Neural cell (in vitro differentiated cells): ENCODE measurements around the gene MYO18A. TPM values are rescaled to one million over a fixed set of nuclear protein-coding genes. Genes with fewer than 3 reads are reported as not detected.
A peak's percentile ranks its signal among the peaks of the same experiment; 100 is the strongest.

Experiments
- H2AFZ ChIP-seq: fragments of 200-600, 300-800 bp; sonication (generic), shearing (Covaris generic); 2 replicates; pipeline ENCODE4 v1.6.0; 2014; ENCODE audit warnings: low read depth, mild to moderate bottlenecking, antibody characterized with exemption, low read length, moderate library complexity
- H3F3A ChIP-seq: fragments of 200-600 bp; shearing (Covaris generic); 2 replicates; pipeline ENCODE4 v1.6.1; 2016; ENCODE audit warnings: mild to moderate bottlenecking, moderate library complexity, mixed read lengths, antibody characterized with exemption, low read length; ENCODE audit not compliant: insufficient read depth, poor library complexity, severe bottlenecking
- H3K27ac ChIP-seq: fragments of 200-600, 300-800 bp; sonication (generic), shearing (Covaris generic); 2 replicates; pipeline ENCODE4 v1.5.1; 2014; ENCODE audit warnings: mild to moderate bottlenecking, low read length, moderate library complexity
- H3K27me3 ChIP-seq: fragments of 300-800, 200-600 bp; sonication (generic), shearing (Covaris generic); 2 replicates; pipeline ENCODE4 v1.6.0; 2014; ENCODE audit warnings: mild to moderate bottlenecking, low read depth, low read length, moderate library complexity; ENCODE audit not compliant: insufficient read depth
- H3K36me3 ChIP-seq: fragments of 300-800, 200-600 bp; sonication (generic), shearing (Covaris generic); 2 replicates; pipeline ENCODE4 v1.5.1; 2014; ENCODE audit warnings: mild to moderate bottlenecking, antibody characterized with exemption, low read length, moderate library complexity; ENCODE audit not compliant: insufficient read depth
- H3K4me2 ChIP-seq: fragments of 300-800, 200-600 bp; sonication (generic), shearing (Covaris generic); 2 replicates; pipeline ENCODE4 v1.6.0; 2014; ENCODE audit warnings: mild to moderate bottlenecking, low read length
- H3K4me3 ChIP-seq: fragments of 300-800, 200-600 bp; sonication (generic), shearing (Covaris generic); 2 replicates; pipeline ENCODE4 v1.5.1; 2014; ENCODE audit warnings: mild to moderate bottlenecking, low read length, moderate library complexity
- H3K79me2 ChIP-seq: fragments of 200-600 bp; shearing (Covaris generic); replicated peaks from 2 replicates; pipeline ENCODE4 v1.6.0; 2014; ENCODE audit warnings: mild to moderate bottlenecking, low read length, moderate library complexity; ENCODE audit not compliant: insufficient read depth
- H3K9ac ChIP-seq: fragments of 300-800, 200-600 bp; sonication (generic), shearing (Covaris generic); 2 replicates; pipeline ENCODE4 v1.6.1; 2016; ENCODE audit warnings: mild to moderate bottlenecking, low read length, mixed read lengths
- H3K9me2 ChIP-seq: fragments of 200-600 bp; shearing (Covaris generic); 2 replicates; pipeline ENCODE4 v1.6.1; 2016; ENCODE audit warnings: mild to moderate bottlenecking, low read length, mixed read lengths; ENCODE audit not compliant: insufficient read depth
- H3K9me3 ChIP-seq: fragments of 200-600, 300-800 bp; sonication (generic), shearing (Covaris generic); 2 replicates; pipeline ENCODE4 v1.6.1; 2016; ENCODE audit warnings: mild to moderate bottlenecking, mixed run types, low read length, moderate library complexity, mixed read lengths
- H4K20me1 ChIP-seq: fragments of 200-600 bp; shearing (Covaris generic); 2 replicates; pipeline ENCODE4 v1.6.1; 2016; ENCODE audit warnings: mild to moderate bottlenecking, mixed run types; ENCODE audit not compliant: insufficient read depth
- EP300 ChIP-seq: fragments of 450-650 bp; conservative IDR thresholded peaks from 2 replicates; pipeline ENCODE4 v1.6.1; 2014; ENCODE audit warnings: antibody characterized with exemption, mild to moderate bottlenecking, moderate library complexity; ENCODE audit not compliant: poor library complexity, severe bottlenecking
- EZH2 ChIP-seq: fragments of 200-600, 300-800 bp; shearing (Covaris generic), sonication (generic); IDR thresholded peaks from 2 replicates; pipeline ENCODE4 v1.6.1; 2014; ENCODE audit warnings: antibody characterized with exemption, low read length, borderline replicate concordance, mild to moderate bottlenecking; ENCODE audit not compliant: insufficient read depth, poor library complexity, severe bottlenecking
- MXI1 ChIP-seq: fragments of 450-650 bp; conservative IDR thresholded peaks from 2 replicates; pipeline ENCODE4 v1.6.1; 2014; ENCODE audit warnings: antibody characterized with exemption, mild to moderate bottlenecking; ENCODE audit not compliant: poor library complexity, severe bottlenecking
- POLR2AphosphoS5 ChIP-seq: IDR thresholded peaks from 2 replicates; pipeline ENCODE4 v1.6.1; 2012
- RAD21 ChIP-seq: fragments of 450-650 bp; conservative IDR thresholded peaks from 2 replicates; pipeline ENCODE4 v1.6.1; 2014; ENCODE audit warnings: antibody characterized with exemption, mild to moderate bottlenecking, moderate library complexity
- SMC3 ChIP-seq: fragments of 450-650 bp; conservative IDR thresholded peaks from 2 replicates; pipeline ENCODE4 v1.6.1; 2014; ENCODE audit warnings: antibody characterized with exemption, mild to moderate bottlenecking, moderate library complexity; ENCODE audit not compliant: poor library complexity
- TAF1 ChIP-seq: IDR thresholded peaks from 2 replicates; pipeline ENCODE4 v1.6.1; 2012; ENCODE audit warnings: low read depth
- polyA plus RNA-seq: library from polyadenylated mRNA; depleted of rRNA; stranded (reverse); fragments of >200 nt; gene quantifications from 2 replicates; pipeline ENCODE4 v1.2.3, GENCODE V29; 2014
- TF ChIP-seq, protein P1 (sequence below): fragments of 450-650 bp; IDR thresholded peaks from 2 replicates; pipeline ENCODE4 v1.5.1; 2014; ENCODE audit warnings: antibody characterized with exemption, mild to moderate bottlenecking, moderate library complexity; ENCODE audit not compliant: poor library complexity, severe bottlenecking
- TF ChIP-seq, protein P2 (sequence below): IDR thresholded peaks from 2 replicates; pipeline ENCODE4 v1.6.1; 2012; ENCODE audit warnings: borderline replicate concordance

MYO18A gene
- polyA plus RNA-seq, 1 donor from 2014 or later: 21.6 TPM

DNA sequence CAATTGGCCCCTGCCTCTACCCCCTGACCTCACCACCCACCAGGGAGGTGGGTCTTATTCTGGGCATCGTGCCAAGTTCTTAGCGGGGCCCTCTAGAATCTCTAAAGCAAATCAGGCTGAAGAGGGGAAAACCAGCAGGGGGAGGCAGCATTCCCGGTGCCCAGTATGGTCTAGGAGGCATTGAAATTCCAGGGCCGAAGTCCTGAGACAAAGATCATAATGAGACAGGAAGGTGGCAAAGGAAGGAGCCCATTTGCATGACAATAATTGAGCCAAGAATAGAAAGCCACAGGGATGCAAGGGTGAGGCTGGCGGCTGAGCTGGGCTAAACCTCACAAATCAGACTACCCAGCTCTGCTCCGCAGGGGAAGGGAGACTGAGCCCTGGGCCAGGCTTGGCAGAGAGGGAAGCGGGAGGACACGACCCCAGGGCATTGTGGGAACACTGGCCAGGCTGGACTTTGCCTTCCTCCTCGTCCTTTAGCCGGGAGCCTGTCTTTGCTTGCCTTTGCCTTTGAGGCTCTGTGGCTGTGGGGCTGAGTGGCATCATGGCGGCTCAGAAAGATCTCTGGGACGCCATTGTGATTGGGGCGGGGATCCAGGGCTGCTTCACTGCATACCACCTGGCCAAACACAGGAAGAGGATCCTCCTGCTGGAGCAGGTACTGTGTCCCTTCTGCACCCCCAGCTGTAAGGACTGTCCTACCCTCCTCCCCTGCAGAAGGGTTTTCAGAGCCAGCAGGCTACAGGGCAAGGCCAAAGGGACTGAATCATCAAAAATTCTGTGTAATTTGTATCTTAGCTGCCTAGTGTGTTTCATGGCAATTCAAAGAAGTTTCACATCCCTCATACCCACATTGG is 137.3 kb downstream of the MYO18A start, which contains the start of gene PIPOX:
Gene PIPOX (plus strand): TSS at position 463 of the 860 bp plus-strand sequence. CDS start 85 bp downstream, at position 548.
- TF ChIP-seq, protein P1, sequence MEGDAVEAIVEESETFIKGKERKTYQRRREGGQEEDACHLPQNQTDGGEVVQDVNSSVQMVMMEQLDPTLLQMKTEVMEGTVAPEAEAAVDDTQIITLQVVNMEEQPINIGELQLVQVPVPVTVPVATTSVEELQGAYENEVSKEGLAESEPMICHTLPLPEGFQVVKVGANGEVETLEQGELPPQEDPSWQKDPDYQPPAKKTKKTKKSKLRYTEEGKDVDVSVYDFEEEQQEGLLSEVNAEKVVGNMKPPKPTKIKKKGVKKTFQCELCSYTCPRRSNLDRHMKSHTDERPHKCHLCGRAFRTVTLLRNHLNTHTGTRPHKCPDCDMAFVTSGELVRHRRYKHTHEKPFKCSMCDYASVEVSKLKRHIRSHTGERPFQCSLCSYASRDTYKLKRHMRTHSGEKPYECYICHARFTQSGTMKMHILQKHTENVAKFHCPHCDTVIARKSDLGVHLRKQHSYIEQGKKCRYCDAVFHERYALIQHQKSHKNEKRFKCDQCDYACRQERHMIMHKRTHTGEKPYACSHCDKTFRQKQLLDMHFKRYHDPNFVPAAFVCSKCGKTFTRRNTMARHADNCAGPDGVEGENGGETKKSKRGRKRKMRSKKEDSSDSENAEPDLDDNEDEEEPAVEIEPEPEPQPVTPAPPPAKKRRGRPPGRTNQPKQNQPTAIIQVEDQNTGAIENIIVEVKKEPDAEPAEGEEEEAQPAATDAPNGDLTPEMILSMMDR: no peak
- TF ChIP-seq MXI1: no peak
- TF ChIP-seq EP300: no peak
- TF ChIP-seq SMC3: no peak
- Histone ChIP-seq H3F3A (peaks cover 3% of the 10 kb centered on the region), H3K36me3 (no peaks in the 10 kb centered on the region), H3K4me3 (no peak within 1 kb of the TSS), H3K9me2 (no peaks in the 10 kb centered on the region), H3K79me2 (no peaks in the 10 kb centered on the region), H3K9ac (no peak within 1 kb of the TSS), H3K27ac (no peak within 1 kb of the TSS), H3K27me3 (no peaks in the 10 kb centered on the region), H4K20me1 (no peaks in the 10 kb centered on the region), H3K4me2 (no peak within 1 kb of the TSS), H3K9me3 (no peaks in the 10 kb centered on the region), H2AFZ (peak within 1 kb of the TSS; percentile 12)

DNA sequence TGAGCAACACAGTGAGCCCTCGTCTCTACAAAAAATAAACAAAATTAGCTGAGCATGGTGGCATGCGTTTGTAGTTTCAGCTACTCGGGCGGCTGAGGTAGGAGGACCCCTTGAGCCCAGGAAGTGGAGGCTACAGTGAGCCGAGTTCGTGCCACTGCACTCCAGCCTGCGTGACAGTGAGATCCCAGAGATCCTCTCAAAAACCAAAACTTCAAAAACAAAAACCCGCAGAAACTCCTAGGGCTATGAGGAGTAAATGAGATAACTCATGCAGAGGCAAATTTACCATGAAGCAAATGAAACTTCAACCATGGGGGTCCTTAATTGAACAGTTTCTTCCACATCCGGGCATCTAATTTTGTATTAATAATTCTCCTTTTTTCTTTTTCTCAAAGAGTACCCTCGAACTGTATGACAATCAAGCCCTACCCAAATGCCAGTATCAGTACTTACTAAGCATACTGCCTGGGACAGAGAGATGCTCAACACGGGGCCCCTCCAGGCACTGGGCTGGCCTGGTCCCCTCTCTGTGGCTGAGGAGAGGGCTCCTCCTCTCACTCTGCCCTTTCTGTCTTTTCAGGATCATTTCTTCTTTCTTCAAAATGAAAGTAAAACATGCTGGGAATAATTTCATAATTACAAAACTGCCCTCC is 138.0 kb downstream of the MYO18A start:
- H3K4me2 ChIP-seq: no peak overlapping the region
- peak overlapping the region; percentile 12 for H2AFZ ChIP-seq
- H3K9me2 ChIP-seq: no peaks in the 10 kb centered on the region
- no peaks in the 10 kb centered on the region for H3K27me3 ChIP-seq
- TF ChIP-seq EP300 (no peak), RAD21 (no peak), POLR2AphosphoS5 (no peak), EZH2 (no peak), MXI1 (no peak), TAF1 (no peak), SMC3 (no peak)
- TF ChIP-seq, protein P1: no peak
- TF ChIP-seq, protein P2, sequence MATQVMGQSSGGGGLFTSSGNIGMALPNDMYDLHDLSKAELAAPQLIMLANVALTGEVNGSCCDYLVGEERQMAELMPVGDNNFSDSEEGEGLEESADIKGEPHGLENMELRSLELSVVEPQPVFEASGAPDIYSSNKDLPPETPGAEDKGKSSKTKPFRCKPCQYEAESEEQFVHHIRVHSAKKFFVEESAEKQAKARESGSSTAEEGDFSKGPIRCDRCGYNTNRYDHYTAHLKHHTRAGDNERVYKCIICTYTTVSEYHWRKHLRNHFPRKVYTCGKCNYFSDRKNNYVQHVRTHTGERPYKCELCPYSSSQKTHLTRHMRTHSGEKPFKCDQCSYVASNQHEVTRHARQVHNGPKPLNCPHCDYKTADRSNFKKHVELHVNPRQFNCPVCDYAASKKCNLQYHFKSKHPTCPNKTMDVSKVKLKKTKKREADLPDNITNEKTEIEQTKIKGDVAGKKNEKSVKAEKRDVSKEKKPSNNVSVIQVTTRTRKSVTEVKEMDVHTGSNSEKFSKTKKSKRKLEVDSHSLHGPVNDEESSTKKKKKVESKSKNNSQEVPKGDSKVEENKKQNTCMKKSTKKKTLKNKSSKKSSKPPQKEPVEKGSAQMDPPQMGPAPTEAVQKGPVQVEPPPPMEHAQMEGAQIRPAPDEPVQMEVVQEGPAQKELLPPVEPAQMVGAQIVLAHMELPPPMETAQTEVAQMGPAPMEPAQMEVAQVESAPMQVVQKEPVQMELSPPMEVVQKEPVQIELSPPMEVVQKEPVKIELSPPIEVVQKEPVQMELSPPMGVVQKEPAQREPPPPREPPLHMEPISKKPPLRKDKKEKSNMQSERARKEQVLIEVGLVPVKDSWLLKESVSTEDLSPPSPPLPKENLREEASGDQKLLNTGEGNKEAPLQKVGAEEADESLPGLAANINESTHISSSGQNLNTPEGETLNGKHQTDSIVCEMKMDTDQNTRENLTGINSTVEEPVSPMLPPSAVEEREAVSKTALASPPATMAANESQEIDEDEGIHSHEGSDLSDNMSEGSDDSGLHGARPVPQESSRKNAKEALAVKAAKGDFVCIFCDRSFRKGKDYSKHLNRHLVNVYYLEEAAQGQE: no peak
- no peak overlapping the region for H3K4me3 ChIP-seq
- H3K79me2 ChIP-seq: no peaks in the 10 kb centered on the region
- H3K9me3 ChIP-seq: no peaks in the 10 kb centered on the region
- H4K20me1 ChIP-seq: no peaks in the 10 kb centered on the region
- H3K36me3 ChIP-seq: no peaks in the 10 kb centered on the region
- H3F3A ChIP-seq: peaks cover 3% of the 10 kb centered on the region
- H3K27ac ChIP-seq: no peak overlapping the region
- no peak overlapping the region for H3K9ac ChIP-seq
